Suppressor macrophage treated with lipopolysaccharide for 4 hours (primary cell): Measurements from ENCODE around the gene SPTSSB.
A peak's percentile ranks its signal among the peaks of the same experiment; 100 is the strongest.

ENCODE experiments used
- DNase-seq: peaks from one replicate; pipeline ENCODE4 v3.0.0-alpha.2; 2020

The SPTSSB gene

GRCh38 chr3:161336661-161337060 lies 34.7 kb downstream of the SPTSSB start:
- no peak for DNase-seq

DNA sequence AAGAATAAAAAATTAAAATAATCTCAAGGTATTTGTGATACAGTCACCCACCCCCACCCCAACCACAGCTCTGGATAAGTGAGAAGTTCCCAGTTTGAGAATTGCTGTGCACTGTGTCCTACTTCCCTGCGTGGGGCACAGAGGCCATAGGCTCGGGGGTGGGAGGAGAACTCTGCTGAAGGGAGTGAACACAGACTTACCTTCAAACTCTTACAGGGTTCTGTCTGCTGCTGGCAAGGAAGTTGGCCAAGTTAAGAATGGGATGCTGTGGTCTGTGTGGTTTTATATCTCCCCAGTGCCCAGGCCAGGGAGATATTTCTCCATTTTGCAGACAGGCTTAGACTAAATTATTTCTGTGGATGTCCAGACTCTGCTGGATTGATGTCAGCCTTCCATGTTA lies 37.6 kb downstream of the SPTSSB start:
- DNase-seq = peak; percentile 17

DNA sequence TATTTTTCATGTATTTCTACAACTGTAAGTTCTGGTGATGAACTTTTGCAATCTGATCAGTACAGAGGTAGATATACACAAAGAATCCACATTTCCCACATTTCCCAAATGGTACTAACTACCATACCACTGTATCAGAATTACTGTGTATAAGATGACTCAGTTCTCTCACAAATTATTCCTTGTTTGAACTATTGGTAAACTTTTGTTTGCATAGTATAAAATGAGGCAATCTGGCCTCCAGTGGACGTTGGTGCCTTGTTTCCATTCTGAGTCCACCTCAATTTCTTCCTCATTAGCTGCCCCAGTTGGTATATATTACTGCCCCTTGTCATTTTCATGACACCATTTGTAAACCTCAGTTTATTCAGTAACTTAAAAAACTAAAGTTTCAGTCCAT lies 38.5 kb downstream of the SPTSSB start:
- DNase-seq = no peak

- no peak for DNase-seq
These were observed 46.3 kb downstream of the SPTSSB start for GRCh38 chr3:161325059-161325458.

DNA sequence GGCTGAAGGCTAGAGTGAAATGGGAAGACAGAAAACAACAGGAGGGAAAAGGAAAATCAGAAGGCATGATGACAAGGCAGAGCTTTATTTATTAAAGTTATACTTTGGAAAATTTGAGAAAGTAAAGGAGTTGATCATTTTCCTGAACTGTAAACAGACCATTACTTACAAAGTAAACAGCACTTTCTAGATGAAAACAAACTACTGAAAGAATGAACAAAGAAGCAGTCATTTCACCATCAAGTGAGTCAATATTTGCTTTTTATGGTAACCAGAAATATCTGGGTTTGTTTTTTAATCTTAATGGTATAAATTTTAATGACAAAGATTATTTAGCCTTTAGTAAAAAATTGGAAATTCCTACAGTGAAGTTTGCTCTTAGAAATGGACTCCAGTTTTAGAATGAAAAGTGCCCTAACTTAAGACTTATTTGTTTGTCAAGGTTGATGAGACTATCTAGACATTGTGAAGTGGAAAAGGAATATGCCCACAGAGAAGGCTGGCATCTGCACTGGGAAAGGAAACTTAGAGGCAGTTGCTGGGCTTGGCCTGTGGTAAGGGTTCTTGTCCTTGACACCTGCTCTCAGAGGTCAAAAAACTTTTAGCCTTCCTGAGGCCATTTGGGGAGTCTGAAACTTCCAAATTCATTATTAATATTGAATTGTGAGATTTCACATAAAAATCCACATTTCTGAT lies 47.2 kb downstream of the SPTSSB start:
- no peak for DNase-seq

DNA sequence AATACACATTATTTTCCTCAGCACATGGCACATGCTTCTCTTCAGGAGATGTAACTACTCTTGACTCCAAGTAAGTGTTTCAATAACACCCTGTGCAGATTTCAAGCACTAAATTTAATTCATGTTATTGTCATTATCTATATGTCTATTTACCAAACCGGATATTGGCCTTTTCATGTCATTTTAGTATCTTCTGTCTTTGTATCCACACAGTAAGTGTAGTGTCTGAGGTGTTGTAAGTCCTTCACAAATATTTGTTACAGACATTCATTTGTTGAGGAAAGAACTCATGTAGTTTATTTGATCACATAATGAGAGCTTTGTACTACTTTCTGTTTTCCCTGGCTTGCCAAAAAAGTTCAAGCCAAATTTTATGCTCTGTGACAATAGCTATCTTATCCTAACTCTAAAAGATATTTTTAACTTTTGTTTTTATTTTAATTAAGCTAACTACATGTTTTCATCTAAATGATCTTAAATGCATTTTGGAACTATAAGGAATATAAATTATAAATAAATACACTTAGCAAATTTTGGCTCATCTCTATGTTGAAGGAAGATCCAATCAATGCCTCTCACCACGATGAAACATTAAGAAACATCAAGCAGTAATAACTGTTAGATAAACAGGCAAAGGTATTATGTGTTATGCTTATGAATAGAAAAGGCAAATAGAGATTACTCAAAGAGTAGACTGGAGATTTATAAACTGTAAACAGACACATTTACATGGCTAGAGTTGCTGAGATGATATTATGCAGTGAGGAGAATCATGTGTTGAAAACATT lies 48.3 kb downstream of the SPTSSB start:
- DNase-seq = no peak

DNA sequence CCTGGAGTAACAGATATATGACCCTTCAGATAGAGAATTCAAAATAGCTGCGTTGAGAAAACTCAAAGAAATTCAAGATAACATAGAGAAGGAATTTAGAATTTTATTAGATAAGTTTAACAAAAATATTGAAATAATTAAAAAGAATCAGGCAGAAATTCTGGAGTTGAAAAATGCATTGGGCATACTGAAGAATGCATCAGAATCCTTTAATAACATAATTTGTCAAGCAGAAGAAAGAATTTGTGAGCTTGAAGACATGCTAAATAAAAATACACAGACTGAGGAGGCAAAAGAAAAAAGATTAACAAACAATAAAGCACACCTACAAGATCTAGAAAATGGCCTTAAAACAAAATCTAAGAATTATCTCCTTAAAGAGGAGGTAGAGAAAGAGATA lies 50.5 kb downstream of the SPTSSB start:
- DNase-seq = no peak

GRCh38 chr3:161319867-161320266 lies 51.5 kb downstream of the SPTSSB start:
- no peak for DNase-seq

GRCh38 chr3:161317077-161317476 lies 54.2 kb downstream of the SPTSSB start:
- no peak for DNase-seq

DNA sequence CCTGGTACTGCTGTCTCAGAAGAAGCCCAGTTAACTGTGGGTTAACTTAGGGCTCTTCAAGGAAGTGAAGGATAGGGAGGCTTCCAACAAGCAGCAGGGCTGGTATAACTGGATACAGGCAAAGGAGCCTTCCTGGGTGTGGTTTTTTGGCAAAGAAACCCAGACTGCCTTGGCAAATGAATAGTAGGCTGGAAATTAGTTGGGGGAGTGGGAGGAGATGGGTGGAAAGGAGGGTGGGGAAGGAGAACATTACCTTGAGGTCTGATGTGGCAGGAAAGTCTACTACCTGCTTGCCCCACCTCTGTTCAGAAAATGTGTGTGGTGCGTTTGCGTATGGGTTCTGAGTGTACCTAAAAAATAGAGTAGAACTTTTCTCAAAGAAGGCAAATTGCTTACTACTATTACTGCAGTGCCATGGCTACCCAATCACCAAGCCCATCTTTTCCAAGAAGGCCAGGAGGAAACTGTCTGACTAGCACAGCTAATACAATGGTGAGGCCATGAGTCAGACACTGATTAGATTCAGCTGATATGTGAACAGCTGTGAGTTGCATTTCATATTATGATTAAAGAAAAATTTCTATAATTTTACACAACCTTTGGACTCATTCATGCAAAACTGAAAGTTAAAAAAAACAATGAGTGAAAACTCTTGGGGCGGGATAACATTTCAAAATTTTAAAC lies 55.2 kb downstream of the SPTSSB start:
- no peak for DNase-seq

- DNase-seq = peak; percentile 29
These were observed 56.4 kb downstream of the SPTSSB start for GRCh38 chr3:161314836-161315395.

GRCh38 chr3:161310649-161311423 lies 60.5 kb downstream of the SPTSSB start:
- no peak for DNase-seq

DNA sequence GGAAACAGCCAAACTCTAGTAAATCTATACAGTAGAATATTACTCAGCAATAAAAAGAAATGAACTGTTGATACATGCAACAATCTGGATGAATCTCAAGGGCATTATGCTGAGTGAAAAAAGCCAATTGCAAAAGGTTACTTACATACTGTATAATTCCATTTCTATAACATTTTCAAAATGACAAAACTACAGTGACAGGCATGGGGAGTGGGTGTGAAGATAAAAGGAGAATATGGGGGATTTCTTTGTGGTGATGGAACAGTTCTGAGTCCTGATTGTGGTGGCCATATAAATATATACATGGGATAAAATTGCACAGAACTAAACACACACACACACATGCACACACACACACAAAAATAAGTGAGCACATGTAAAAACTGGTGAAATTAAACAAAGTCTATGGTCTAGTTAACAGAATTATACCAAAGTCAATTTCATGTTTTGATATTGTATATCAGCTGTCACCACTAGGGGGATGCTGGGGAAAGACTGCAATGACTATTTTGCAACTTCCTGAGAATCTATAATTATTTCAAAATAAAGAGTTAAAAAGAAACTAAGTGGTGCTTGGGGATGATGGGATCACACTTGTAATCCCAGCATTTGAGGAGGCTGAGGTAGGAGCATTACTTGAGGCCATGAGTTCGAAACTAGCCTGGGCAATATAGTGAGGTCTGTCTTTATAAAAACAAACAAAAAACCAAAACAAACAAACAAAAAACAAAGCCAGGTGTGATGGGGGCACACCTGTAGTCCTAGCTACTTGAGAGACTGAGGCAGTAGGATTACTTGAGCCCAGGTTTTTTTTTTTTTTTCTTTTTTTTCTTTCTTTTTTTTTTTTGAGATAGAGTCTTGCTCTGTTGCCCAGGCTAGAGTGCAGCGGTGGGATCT lies 66.0 kb downstream of the SPTSSB start:
- DNase-seq = peak; percentile 72

DNA sequence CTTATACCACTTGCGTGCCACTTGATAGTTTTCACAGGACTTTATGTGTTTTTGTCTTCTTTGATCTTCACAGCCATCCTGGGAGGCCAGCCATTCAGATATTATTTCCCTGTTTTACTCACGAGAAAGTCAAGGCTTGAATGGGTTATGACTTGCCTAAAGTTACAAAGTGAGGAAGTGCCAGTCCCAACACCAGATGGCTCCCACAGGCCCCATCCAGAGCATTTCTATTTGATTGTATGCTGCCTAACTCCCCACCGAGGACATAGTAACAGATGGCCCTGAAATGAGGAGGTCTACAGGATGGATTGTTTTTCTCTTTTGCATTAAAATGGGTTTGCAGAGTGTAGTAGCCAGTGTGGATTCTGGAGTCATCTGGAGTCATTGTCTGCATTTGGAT lies 74.5 kb downstream of the SPTSSB start:
- DNase-seq = no peak

DNA sequence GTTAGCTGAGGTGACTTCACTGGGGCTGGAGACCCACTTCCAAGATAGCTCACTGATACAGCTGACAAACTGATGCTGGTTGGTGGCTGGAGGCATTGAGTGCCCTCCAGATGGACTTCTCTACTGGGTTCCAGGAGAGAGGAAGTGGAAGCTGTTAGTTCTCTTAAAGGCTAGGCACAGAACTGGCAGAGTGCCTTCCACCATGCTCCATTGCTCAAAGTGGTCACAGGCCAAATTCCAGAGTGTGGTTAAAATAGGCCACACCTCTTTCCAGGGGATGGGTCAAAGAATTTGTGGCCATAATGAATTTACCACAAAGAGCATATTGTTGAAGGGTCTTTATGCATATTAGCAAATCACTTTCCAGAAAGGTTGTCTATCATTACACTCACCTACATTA lies 76.0 kb downstream of the SPTSSB start:
- DNase-seq = no peak
